ENCODE measurements around the gene LPIN1. TPM values are rescaled to one million over a fixed set of nuclear protein-coding genes. Genes with fewer than 3 reads are reported as not detected.

LPIN1 gene
- polyA plus RNA-seq, 6 donors from 2014 or later, result 4.6 to 12.8 (median 9.7) TPM

DNA sequence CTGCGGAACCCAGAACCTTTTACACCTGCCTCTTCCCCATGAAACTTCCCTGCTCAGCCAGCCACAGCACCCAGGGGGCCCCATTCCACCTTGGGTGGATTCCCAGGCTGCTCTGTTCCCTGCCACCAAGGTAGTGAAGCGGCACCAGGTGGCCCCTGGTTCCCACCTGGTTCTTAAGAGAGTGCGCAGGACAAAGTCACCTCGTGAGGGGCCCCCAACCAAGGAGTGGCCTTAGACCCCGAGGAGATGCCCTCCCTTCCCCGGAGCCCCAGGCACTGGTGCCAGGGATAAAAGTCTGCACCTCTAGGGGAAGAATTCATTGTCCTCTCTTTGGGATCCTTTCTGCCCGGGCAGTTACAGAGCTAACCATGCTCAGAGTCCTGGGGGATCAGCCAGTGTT lies 3.1 kb upstream of the LPIN1 start:
- Mint-ChIP-seq H3K4me3 (no peak overlapping the region), H3K36me3 (no peaks in the 10 kb centered on the region), H3K9me3 (no peaks in the 10 kb centered on the region), H3K4me1 (peaks cover 25 to 47% (median 41%) of the 10 kb centered on the region in 3 donors), H3K27ac (no peak overlapping the region), H3K27me3 (peaks cover 0 to 7% (median 0%) of the 10 kb centered on the region in 3 donors)
- ATAC-seq (ENCODE audit: low read depth in 2 of 2), result no peak
- DNase-seq, result no peak

GRCh38 chr2:11743846-11744553 lies 2.4 kb upstream of the LPIN1 start:
- Mint-ChIP-seq H3K27ac (peak overlapping the region in 3 of 6 donors; percentile 53 to 95 (median 94)), H3K36me3 (no peaks in the 10 kb centered on the region), H3K9me3 (no peaks in the 10 kb centered on the region), H3K4me1 (peaks cover 32 to 53% (median 48%) of the 10 kb centered on the region in 3 donors), H3K4me3 (peak overlapping the region in 6 of 8 donors; percentile 12 to 81 (median 56)), H3K27me3 (peaks cover 0 to 7% (median 0%) of the 10 kb centered on the region in 3 donors)
- ATAC-seq (ENCODE audit: low read depth in 2 of 2) (no peak), DNase-seq (no peak)

- no peaks in the 10 kb centered on the region for H3K9me3 Mint-ChIP-seq
- no peak for ATAC-seq (ENCODE audit: low read depth in 2 of 2)
- DNase-seq, result no peak
Observed at GRCh38 chr2:11744631-11745394, 1.6 kb upstream of the LPIN1 start.

DNA sequence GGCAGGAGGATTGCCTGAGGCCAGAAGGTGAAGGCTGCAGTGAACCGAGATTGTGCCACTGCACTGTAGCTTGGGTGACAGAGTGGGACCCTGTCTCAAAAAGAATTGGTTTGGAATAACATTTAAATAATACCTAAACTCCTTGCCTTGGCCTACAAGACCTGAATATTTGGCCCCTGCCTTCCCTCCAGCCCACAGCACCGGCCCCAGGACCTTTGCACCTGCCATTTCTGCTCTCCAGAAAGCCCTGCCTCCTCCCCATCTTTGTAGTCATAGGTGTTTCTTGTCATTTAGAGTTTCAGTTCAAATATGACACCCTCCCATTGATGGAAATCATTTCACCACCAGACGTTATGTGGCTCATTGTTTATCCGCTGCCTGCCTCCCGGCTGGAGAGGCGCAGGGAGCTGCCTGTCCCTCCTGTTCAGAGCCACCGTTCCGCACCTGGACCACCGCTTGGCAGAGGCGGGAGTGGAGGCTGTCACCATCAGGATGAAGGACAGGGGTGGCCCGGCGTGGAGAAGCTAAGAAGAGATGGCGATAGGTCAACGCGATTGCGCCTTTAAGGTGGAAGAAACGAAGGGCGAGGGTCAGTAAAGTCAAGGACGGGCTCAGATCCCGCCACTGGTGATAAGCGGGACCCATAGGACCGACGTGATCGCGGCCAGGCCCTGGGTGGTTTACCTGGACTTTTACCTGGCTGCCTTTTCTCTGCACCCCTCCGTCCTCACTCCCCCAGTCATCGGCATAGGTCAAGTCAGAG lies 638 bp upstream of the LPIN1 start:
- Mint-ChIP-seq H3K27ac (peak overlapping the region in 5 of 6 donors; percentile 33 to 85 (median 58)), H3K36me3 (no peaks in the 10 kb centered on the region), H3K4me1 (peaks cover 47 to 71% (median 66%) of the 10 kb centered on the region in 3 donors), H3K4me3 (peak overlapping the region; percentile 37 to 88 (median 77)), H3K9me3 (no peaks in the 10 kb centered on the region), H3K27me3 (no peaks in the 10 kb centered on the region)
- ATAC-seq (ENCODE audit: low read depth in 2 of 2) (no peak), DNase-seq (no peak)

More at GRCh38 chr2:11744631-11745394, 1.6 kb upstream of the LPIN1 start:
- no peaks in the 10 kb centered on the region for H3K36me3 Mint-ChIP-seq
- H3K27ac Mint-ChIP-seq, result peak overlapping the region in 2 of 6 donors; percentile 31 to 39
- H3K4me3 Mint-ChIP-seq, result peak overlapping the region in 7 of 8 donors; percentile 12 to 79 (median 57)
- peaks cover 38 to 61% (median 56%) of the 10 kb centered on the region in 3 donors for H3K4me1 Mint-ChIP-seq
- H3K27me3 Mint-ChIP-seq, result peaks cover 0 to 4% (median 0%) of the 10 kb centered on the region in 3 donors

DNA sequence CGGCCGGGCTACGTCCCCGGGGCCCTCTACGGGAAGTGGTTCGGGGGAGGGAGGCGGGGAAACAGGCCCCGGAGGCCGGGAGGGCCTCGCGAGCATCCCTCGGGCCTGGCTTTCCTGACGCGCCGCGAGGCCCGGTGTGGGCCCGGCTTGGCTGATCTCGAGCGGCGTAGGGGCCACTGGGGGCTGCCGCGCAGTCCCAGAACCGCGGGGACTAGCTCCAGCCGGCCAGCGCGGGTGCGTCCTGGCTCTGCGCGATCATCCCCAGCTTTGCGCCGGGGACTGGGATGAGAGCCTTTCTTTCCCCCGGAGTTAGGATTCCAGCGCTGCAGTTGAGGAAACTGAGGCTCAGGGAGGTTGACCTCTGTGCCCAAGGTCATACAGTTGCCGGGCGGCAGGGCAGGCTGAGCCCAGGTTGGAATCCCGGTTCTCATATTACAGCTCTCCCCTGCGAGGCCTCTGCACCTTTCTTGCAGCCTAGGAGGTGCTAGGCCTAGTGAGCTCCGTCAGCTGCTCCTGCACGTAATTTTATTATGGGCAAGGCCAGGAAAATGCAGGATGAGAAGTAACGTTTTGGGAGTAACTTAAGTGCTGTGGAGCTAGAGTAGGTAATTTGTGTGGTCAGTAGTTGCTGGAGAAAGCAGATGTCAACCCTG lies 501 bp downstream of the LPIN1 start:
- Mint-ChIP-seq H3K36me3 (no peaks in the 10 kb centered on the region), H3K27ac (peak overlapping the region; percentile 63 to 93 (median 82)), H3K9me3 (no peaks in the 10 kb centered on the region), H3K4me1 (peaks cover 49 to 77% (median 70%) of the 10 kb centered on the region in 3 donors), H3K4me3 (peak overlapping the region; percentile 79 to 93 (median 88)), H3K27me3 (no peaks in the 10 kb centered on the region)
- ATAC-seq (ENCODE audit: low read depth in 2 of 2), result peak; percentile 28 to 42
- no peak for DNase-seq

- no peaks in the 10 kb centered on the region for H3K27me3 Mint-ChIP-seq
- H3K9me3 Mint-ChIP-seq, result no peaks in the 10 kb centered on the region
- no peak for DNase-seq
- peaks cover 49 to 80% (median 75%) of the 10 kb centered on the region in 3 donors for H3K4me1 Mint-ChIP-seq
- no peaks in the 10 kb centered on the region for H3K36me3 Mint-ChIP-seq
- H3K4me3 Mint-ChIP-seq, result peak overlapping the region; percentile 79 to 93 (median 88)
- ATAC-seq (ENCODE audit: low read depth in 2 of 2), result no peak
- H3K27ac Mint-ChIP-seq, result peak overlapping the region in 5 of 6 donors; percentile 56 to 93 (median 89)
Observed at GRCh38 chr2:11748018-11748860, 1.8 kb downstream of the LPIN1 start.

DNA sequence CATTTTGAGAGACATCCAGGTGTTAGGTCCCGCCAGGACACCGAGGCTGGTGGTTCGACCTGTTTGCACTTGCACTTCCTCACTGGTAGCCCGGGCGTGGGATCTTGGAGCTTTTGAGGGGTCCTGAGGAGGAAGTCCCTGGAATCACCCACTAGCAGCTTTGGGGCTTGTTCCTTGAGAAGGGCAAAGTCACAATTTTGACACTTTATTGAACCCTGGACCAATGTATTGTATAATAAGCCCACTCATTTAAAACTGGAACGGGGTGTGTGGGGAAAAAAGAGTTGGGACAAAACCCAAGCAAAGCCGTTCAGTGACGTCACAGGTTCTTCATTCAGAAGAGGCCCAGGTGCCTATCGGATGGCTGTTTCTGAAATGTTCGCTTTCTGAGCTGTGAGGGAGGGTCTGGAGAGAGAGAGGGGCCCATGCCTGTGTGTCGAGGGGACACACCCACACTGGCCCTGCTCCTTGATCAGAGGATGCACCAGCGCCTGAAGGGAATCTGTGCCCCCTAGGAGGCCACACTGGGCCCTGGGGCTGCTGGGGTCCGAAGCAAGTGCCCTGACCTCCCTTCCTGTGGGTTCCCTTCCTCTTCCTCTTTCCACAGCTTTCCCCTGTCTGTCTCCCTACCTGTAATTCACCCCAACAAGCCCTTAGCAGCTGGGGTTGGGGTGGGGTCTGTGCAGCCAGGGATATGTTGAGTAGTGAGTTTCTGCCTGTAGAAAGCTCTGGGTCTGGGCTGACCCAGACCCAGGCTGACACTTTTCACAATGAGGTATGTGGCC lies 2.6 kb downstream of the LPIN1 start:
- H3K4me3 Mint-ChIP-seq, result peak overlapping the region in 7 of 8 donors; percentile 79 to 93 (median 83)
- H3K9me3 Mint-ChIP-seq, result no peaks in the 10 kb centered on the region
- no peak for DNase-seq
- H3K27ac Mint-ChIP-seq, result peak overlapping the region; percentile 39 to 93 (median 81)
- H3K27me3 Mint-ChIP-seq, result no peaks in the 10 kb centered on the region
- H3K4me1 Mint-ChIP-seq, result peaks cover 47 to 83% (median 74%) of the 10 kb centered on the region in 3 donors
- ATAC-seq (ENCODE audit: low read depth in 2 of 2), result no peak
- H3K36me3 Mint-ChIP-seq, result no peaks in the 10 kb centered on the region

- Mint-ChIP-seq H3K36me3 (no peaks in the 10 kb centered on the region), H3K27me3 (no peaks in the 10 kb centered on the region), H3K27ac (peak overlapping the region in 5 of 6 donors; percentile 85 to 95 (median 93)), H3K4me1 (peaks cover 51 to 83% (median 77%) of the 10 kb centered on the region in 3 donors), H3K4me3 (peak overlapping the region in 7 of 8 donors; percentile 1 to 88 (median 79)), H3K9me3 (no peaks in the 10 kb centered on the region)
- ATAC-seq (ENCODE audit: low read depth in 2 of 2) (no peak), DNase-seq (no peak)
Observed at GRCh38 chr2:11749646-11750349, 3.4 kb downstream of the LPIN1 start.

DNA sequence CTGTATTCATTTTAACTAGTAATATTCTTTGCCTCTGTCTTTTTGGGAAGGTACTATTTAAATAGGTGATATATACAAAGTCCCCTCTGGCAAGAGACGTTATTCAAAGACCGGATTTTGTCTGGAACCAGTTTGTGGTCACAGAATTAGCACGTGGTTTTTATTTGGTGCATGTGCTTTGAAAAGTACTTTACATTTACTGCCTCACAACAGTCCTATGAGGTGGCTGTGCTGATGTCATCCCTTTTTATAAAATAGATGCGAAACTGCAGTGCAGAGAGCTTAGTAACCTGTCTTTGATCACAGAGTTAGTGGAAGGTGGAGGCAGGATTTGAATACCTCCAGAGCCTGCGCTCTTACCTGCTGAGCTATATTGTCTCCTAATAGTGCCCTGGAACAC lies 4.0 kb downstream of the LPIN1 start:
- ATAC-seq (ENCODE audit: low read depth in 2 of 2), result peak; percentile 31
- H3K27ac Mint-ChIP-seq, result peak overlapping the region; percentile 85 to 95 (median 93)
- H3K9me3 Mint-ChIP-seq, result no peaks in the 10 kb centered on the region
- H3K4me3 Mint-ChIP-seq, result peak overlapping the region in 6 of 8 donors; percentile 44 to 88 (median 70)
- peak; percentile 77 for DNase-seq
- H3K36me3 Mint-ChIP-seq, result no peaks in the 10 kb centered on the region
- H3K4me1 Mint-ChIP-seq, result peaks cover 50 to 83% (median 78%) of the 10 kb centered on the region in 3 donors
- H3K27me3 Mint-ChIP-seq, result no peaks in the 10 kb centered on the region

GRCh38 chr2:11750917-11751316 lies 4.5 kb downstream of the LPIN1 start:
- H3K27me3 Mint-ChIP-seq, result no peaks in the 10 kb centered on the region
- DNase-seq, result no peak
- peak overlapping the region; percentile 69 to 95 (median 90) for H3K27ac Mint-ChIP-seq
- H3K36me3 Mint-ChIP-seq, result no peaks in the 10 kb centered on the region
- no peak for ATAC-seq (ENCODE audit: low read depth in 2 of 2)
- H3K9me3 Mint-ChIP-seq, result no peaks in the 10 kb centered on the region
- H3K4me3 Mint-ChIP-seq, result peak overlapping the region in 3 of 8 donors; percentile 44 to 79 (median 68)
- H3K4me1 Mint-ChIP-seq, result peaks cover 55 to 83% (median 79%) of the 10 kb centered on the region in 3 donors

DNA sequence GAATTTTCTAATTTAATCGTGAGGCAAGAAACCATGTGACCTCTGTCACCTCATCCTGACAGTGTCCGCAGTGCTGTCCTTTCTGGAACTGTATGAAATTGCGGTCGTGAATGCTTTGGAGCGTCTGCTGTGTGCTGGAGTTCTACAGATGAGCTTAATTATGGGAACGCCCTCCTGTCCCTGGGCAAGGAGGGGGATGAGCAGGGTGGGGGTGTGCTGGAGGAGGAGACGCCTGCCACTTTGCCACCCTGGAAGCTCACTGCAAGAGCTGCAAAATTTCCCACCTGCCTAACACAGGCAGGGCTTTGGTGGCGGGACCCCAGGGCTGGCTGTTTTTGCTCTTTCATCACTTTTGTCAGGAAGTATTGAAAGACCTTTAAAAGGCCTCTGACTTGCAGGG lies 6.5 kb downstream of the LPIN1 start:
- no peak for DNase-seq
- Mint-ChIP-seq H3K4me1 (peaks cover 49 to 85% (median 71%) of the 10 kb centered on the region in 3 donors), H3K27ac (peak overlapping the region; percentile 70 to 99 (median 92)), H3K36me3 (no peaks in the 10 kb centered on the region), H3K9me3 (no peaks in the 10 kb centered on the region), H3K4me3 (peak overlapping the region in 5 of 8 donors; percentile 25 to 94 (median 72)), H3K27me3 (no peaks in the 10 kb centered on the region)
- no peak for ATAC-seq (ENCODE audit: low read depth in 2 of 2)

Measured in naive B cell (primary cell).